BLaER1 treated with 17β-estradiol and CSF1 and Interleukin-3, amounts not matched to agents 10 nM and 100 nM (cell line): ENCODE results near the gene CABP4.
A peak's percentile ranks its signal among the peaks of the same experiment; 100 is the strongest.
"Not testable (repeated sequence)": the region's sequence is repeated elsewhere in the genome, so short reads cannot be mapped to it uniquely, and the experiment has no call there.

Experiments
- H3K27ac ChIP-seq, 11 experiments: shearing (Covaris generic); formaldehyde crosslinking; 2 replicates each; pipeline ENCODE4 v1.8.1; 2022
- H3K27me3 ChIP-seq, 11 experiments: shearing (Covaris generic); formaldehyde crosslinking; 2 replicates each; pipeline ENCODE4 v1.8.1; 2022
- H3K36me3 ChIP-seq, 11 experiments: shearing (Covaris generic); formaldehyde crosslinking; 2 replicates each; pipeline ENCODE4 v1.8.1; 2022
- H3K4me1 ChIP-seq, 10 experiments: shearing (Covaris generic); formaldehyde crosslinking; 2 replicates each; pipeline ENCODE4 v1.8.1; 2022
- H3K4me2 ChIP-seq, 11 experiments: shearing (Covaris generic); formaldehyde crosslinking; 2 replicates each; pipeline ENCODE4 v1.8.1; 2022
- H3K4me3 ChIP-seq, 10 experiments: shearing (Covaris generic); formaldehyde crosslinking; 2 replicates each; pipeline ENCODE4 v1.8.1; 2022
- H3K9ac ChIP-seq, 11 experiments: shearing (Covaris generic); formaldehyde crosslinking; 2 replicates each; pipeline ENCODE4 v1.8.1; 2022
- H3K9me3 ChIP-seq, 11 experiments: shearing (Covaris generic); formaldehyde crosslinking; replicated peaks in 1 of 11; 2 replicates each; pipeline ENCODE4 v1.8.1; 2022
- H4K20me1 ChIP-seq, 11 experiments: shearing (Covaris generic); formaldehyde crosslinking; 2 replicates each; pipeline ENCODE4 v1.8.1; 2022
- Cebpa-rat ChIP-seq, 11 experiments: shearing (Covaris generic); IDR thresholded peaks; 2 replicates each; pipeline ENCODE4 v1.8.1; 2022

The CABP4 gene

GRCh38 chr11:67463186-67463585 is 8.0 kb downstream of the CABP4 start:
- no peaks in the 10 kb centered on the region for H3K27me3 ChIP-seq
- H4K20me1 ChIP-seq = no peaks in the 10 kb centered on the region
- no peak for TF ChIP-seq Cebpa-rat (IDR thresholded peaks at IDR 0.05)
- H3K9ac ChIP-seq = no peak overlapping the region
- H3K36me3 ChIP-seq = no peaks in the 10 kb centered on the region
- H3K27ac ChIP-seq = no peak overlapping the region
- H3K4me2 ChIP-seq = peak overlapping the region in 7 of 11 experiments; percentile 83 to 99 (median 93); a peak in 12 of 22 replicates
- H3K9me3 ChIP-seq = no peaks in the 10 kb centered on the region
- H3K4me3 ChIP-seq = no peak overlapping the region
- H3K4me1 ChIP-seq = peaks cover 55 to 66% (median 61%) of the 10 kb centered on the region in 10 experiments

DNA sequence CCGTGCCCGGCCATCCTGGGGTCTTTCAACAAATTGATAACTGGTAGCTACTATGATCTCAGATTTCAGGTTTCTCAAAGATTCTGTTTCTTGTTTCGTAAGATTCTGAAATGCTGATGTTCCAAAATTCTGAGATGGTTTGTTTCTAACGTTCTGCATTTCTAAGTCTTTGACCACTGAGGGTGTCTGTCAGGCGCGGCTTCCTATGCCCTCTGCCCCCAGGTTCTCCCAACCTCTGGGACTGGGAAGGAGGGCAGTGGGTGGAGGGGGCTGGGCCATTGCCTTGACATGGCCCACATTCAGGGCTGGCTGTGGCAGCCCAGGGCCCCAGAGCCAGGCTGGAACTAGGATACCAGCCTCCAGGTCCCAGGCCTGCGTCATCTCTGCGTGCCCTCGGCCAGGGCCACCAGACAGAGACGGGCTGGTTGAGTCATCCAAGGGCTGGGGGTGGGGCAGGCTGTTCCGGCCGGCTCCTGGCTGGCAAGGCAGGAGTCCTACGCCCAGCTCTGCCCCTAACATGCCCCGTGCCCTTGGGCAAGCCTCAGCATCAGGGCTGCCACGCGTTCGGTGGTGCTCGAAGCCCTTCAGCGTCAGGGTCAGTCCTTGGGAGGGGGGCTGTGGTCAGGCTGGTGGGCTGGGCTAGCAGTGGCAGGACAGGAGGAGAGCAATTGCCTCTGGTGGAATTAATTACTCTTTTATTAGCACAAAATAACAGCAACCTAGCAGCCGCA is 8.7 kb downstream of the CABP4 start:
- Histone ChIP-seq H3K9ac (peak overlapping the region; percentile 75 to 87 (median 84)), H3K27me3 (no peaks in the 10 kb centered on the region), H4K20me1 (no peaks in the 10 kb centered on the region), H3K9me3 (no peaks in the 10 kb centered on the region), H3K4me2 (peak overlapping the region; percentile 83 to 99 (median 93)), H3K36me3 (no peaks in the 10 kb centered on the region), H3K27ac (peak overlapping the region; percentile 74 to 91 (median 84); a peak in 21 of 22 replicates), H3K4me1 (peaks cover 59 to 72% (median 67%) of the 10 kb centered on the region in 10 experiments), H3K4me3 (peak overlapping the region; percentile 62 to 81 (median 71))
- TF ChIP-seq Cebpa-rat (IDR thresholded peaks at IDR 0.05) = no peak

GRCh38 chr11:67464411-67465188 is 9.4 kb downstream of the CABP4 start:
- Histone ChIP-seq H4K20me1 (no peaks in the 10 kb centered on the region), H3K9ac (peak overlapping the region; percentile 75 to 87 (median 84)), H3K9me3 (no peaks in the 10 kb centered on the region), H3K4me1 (peaks cover 56 to 69% (median 64%) of the 10 kb centered on the region in 10 experiments), H3K4me3 (peak overlapping the region; percentile 62 to 81 (median 71)), H3K27ac (peak overlapping the region; percentile 77 to 91 (median 84)), H3K27me3 (no peaks in the 10 kb centered on the region), H3K36me3 (no peaks in the 10 kb centered on the region), H3K4me2 (peak overlapping the region; percentile 84 to 99 (median 93))
- no peak for TF ChIP-seq Cebpa-rat (IDR thresholded peaks at IDR 0.05)

DNA sequence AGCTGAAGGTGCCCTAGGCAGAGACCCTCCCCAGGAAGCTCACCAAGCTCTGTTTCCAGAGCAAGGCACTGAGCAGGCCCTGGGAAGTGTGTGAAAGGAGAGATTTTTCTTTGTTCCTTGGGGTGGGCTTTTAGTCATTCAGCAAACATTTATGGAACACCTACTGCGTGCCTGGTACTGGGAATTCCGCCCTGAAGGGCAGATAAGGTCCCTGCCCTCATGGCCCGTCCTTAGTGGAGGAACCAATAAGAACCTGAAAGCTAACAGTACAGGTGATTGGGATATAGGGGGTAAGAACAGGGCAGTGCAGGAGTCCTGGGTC is 10.0 kb downstream of the CABP4 start:
- Histone ChIP-seq H3K4me2 (peak overlapping the region; percentile 84 to 99 (median 93)), H3K4me1 (peaks cover 54 to 67% (median 63%) of the 10 kb centered on the region in 10 experiments), H3K9ac (peak overlapping the region; percentile 75 to 87 (median 84)), H3K9me3 (no peaks in the 10 kb centered on the region), H3K27me3 (no peaks in the 10 kb centered on the region), H3K27ac (peak overlapping the region; percentile 77 to 91 (median 84)), H3K4me3 (peak overlapping the region; percentile 62 to 81 (median 71)), H3K36me3 (no peaks in the 10 kb centered on the region), H4K20me1 (no peaks in the 10 kb centered on the region)
- TF ChIP-seq Cebpa-rat (IDR thresholded peaks at IDR 0.05) = no peak

- Histone ChIP-seq H3K4me3 (peak overlapping the region in 9 of 10 experiments; percentile 62 to 81 (median 71); a peak in 16 of 20 replicates), H3K9ac (peak overlapping the region; percentile 75 to 87 (median 84); a peak in 18 of 22 replicates), H3K4me2 (peak overlapping the region; percentile 84 to 99 (median 93)), H3K4me1 (peaks cover 52 to 69% (median 61%) of the 10 kb centered on the region in 10 experiments), H3K27ac (peak overlapping the region in 9 of 11 experiments; percentile 78 to 91 (median 84); a peak in 16 of 22 replicates)
- not testable (repeated sequence) for H3K36me3 ChIP-seq, H3K9me3 ChIP-seq, H3K27me3 ChIP-seq, H4K20me1 ChIP-seq
Measured at GRCh38 chr11:67465530-67465929, 10.4 kb downstream of the CABP4 start.

DNA sequence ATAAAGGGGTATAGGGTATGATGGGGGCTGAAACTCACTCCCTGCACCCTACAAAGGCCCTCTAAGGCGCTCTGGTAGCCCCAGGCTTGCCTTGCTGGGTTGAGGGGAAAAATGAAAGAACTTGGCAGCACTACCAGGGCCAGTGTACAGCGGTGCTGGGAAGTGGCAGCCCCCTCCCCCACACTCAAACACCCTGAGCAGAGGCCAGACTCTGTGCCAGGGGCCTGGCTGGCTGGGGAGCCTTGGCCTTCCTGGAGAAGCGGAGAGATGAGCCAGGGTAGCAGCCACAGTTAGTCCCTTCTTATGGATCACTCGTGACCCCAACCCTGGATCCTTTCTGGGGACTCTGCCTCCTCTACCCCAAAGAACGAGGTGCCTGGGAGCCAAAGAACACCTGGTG is 11.2 kb downstream of the CABP4 start:
- H3K4me1 ChIP-seq = peaks cover 52 to 69% (median 63%) of the 10 kb centered on the region in 10 experiments
- no peak for TF ChIP-seq Cebpa-rat (IDR thresholded peaks at IDR 0.05)
- no peaks in the 10 kb centered on the region for H4K20me1 ChIP-seq
- no peaks in the 10 kb centered on the region for H3K9me3 ChIP-seq
- no peak overlapping the region for H3K4me3 ChIP-seq
- H3K36me3 ChIP-seq = no peaks in the 10 kb centered on the region
- peak overlapping the region in 1 of 11 experiments; percentile 35; a peak in 2 of 22 replicates for H3K9ac ChIP-seq
- peak overlapping the region in 3 of 11 experiments; percentile 42 to 85 (median 50); a peak in 4 of 22 replicates for H3K27ac ChIP-seq
- peak overlapping the region; percentile 24 to 99 (median 91); a peak in 18 of 22 replicates for H3K4me2 ChIP-seq
- H3K27me3 ChIP-seq = no peaks in the 10 kb centered on the region

- peaks cover 52 to 69% (median 63%) of the 10 kb centered on the region in 10 experiments for H3K4me1 ChIP-seq
- peak overlapping the region; percentile 89 to 100 (median 96) for H3K4me2 ChIP-seq
- no peaks in the 10 kb centered on the region for H3K36me3 ChIP-seq
- TF ChIP-seq Cebpa-rat (IDR thresholded peaks at IDR 0.05) = no peak
- H3K9me3 ChIP-seq = no peaks in the 10 kb centered on the region
- peak overlapping the region in 1 of 11 experiments; percentile 50; a peak in 2 of 22 replicates for H3K27ac ChIP-seq
- peak overlapping the region in 3 of 10 experiments; percentile 79 to 91 (median 87); a peak in 3 of 20 replicates for H3K4me3 ChIP-seq
- H4K20me1 ChIP-seq = no peaks in the 10 kb centered on the region
- no peaks in the 10 kb centered on the region for H3K27me3 ChIP-seq
- H3K9ac ChIP-seq = peak overlapping the region in 9 of 11 experiments; percentile 78 to 92 (median 86); a peak in 10 of 22 replicates
Measured at GRCh38 chr11:67466962-67467771, 12.0 kb downstream of the CABP4 start.

DNA sequence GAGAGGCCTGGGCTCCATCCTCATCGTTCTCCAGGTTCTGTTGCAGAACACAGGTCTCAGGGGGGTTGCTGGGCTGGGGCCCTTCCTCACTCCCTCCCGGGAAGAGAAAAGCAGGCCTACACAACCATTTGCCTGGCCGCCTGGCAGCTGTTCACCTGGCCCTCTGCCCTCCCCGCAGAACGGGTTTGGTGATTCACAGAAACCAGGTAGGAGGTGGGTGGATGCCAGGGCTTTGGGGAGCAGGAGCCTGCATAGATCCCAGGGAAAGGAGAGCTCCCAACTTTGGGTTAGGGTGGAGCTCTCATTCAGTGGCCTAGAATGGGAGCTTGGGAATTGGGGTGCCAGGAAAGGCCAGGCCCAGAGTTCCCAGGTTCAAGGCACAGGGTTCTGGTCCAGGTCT is 12.9 kb downstream of the CABP4 start:
- H3K4me2 ChIP-seq = peak overlapping the region; percentile 89 to 100 (median 96)
- H3K4me3 ChIP-seq = peak overlapping the region; percentile 73 to 91 (median 84)
- peaks cover 52 to 67% (median 62%) of the 10 kb centered on the region in 10 experiments for H3K4me1 ChIP-seq
- no peak for TF ChIP-seq Cebpa-rat (IDR thresholded peaks at IDR 0.05)
- peak overlapping the region in 10 of 11 experiments; percentile 70 to 85 (median 78); a peak in 16 of 22 replicates for H3K27ac ChIP-seq
- no peaks in the 10 kb centered on the region for H3K9me3 ChIP-seq
- no peaks in the 10 kb centered on the region for H4K20me1 ChIP-seq
- no peaks in the 10 kb centered on the region for H3K36me3 ChIP-seq
- no peaks in the 10 kb centered on the region for H3K27me3 ChIP-seq
- peak overlapping the region; percentile 77 to 92 (median 86); a peak in 21 of 22 replicates for H3K9ac ChIP-seq
